Erythroblast (primary cell): ENCODE data around the gene KAZN.

Experiments
- GATA1 ChIP-seq: IDR thresholded peaks from 2 replicates; pipeline ENCODE4 v1.6.1; 2011; ENCODE audit warnings: low read depth, mild to moderate bottlenecking, control low read depth, low read length, moderate library complexity
- POLR2A ChIP-seq: IDR thresholded peaks from 2 replicates; pipeline ENCODE4 v1.6.1; 2011; ENCODE audit warnings: mild to moderate bottlenecking, low read length

GRCh38 chr1:14897547-14897946 is 299.1 kb downstream of the KAZN start:
- TF ChIP-seq POLR2A (no peak), GATA1 (no peak)
